Nephron (organoid): ENCODE results near the gene PGAM2.
A peak's percentile ranks its signal among the peaks of the same experiment; 100 is the strongest.

Experiments used
- H3K27ac Mint-ChIP-seq, 3 experiments: 2 replicates each; pipeline ENCODE4 v1.8.0; 2020; ENCODE audit warnings: mixed read lengths in 3 of 3, mild to moderate bottlenecking in 2 of 3, moderate library complexity in 1 of 3
- H3K27me3 Mint-ChIP-seq: 2 replicates; pipeline ENCODE4 v1.8.0; 2021; ENCODE audit warnings: low read depth, mild to moderate bottlenecking, moderate library complexity, mixed read lengths
- H3K36me3 Mint-ChIP-seq: 2 replicates; pipeline ENCODE4 v1.8.0; 2020; ENCODE audit warnings: low read depth, mixed read lengths
- H3K4me1 Mint-ChIP-seq: 2 replicates; pipeline ENCODE4 v1.8.0; 2020; ENCODE audit warnings: mixed read lengths
- H3K4me3 Mint-ChIP-seq, 3 experiments: 2 replicates each; pipeline ENCODE4 v1.8.0; 2020; ENCODE audit warnings: mild to moderate bottlenecking in 3 of 3, mixed read lengths in 3 of 3, moderate library complexity in 2 of 3
- H3K9me3 Mint-ChIP-seq: 2 replicates; pipeline ENCODE4 v1.8.0; 2020; ENCODE audit warnings: mixed read lengths
- CTCF ChIP-seq, 3 experiments: fragments of 200-600 bp; sonication (generic); IDR thresholded peaks; one replicate each; pipeline ENCODE4 v1.5.0; 2021; ENCODE audit warnings: antibody characterized with exemption in 3 of 3; ENCODE audit not compliant: unreplicated experiment in 3 of 3

Gene PGAM2

GRCh38 chr7:44111761-44112160 is 46.4 kb upstream of the PGAM2 start:
- Mint-ChIP-seq H3K4me3 (no peak overlapping the region), H3K4me1 (peaks cover 13% of the 10 kb centered on the region), H3K27ac (no peak overlapping the region), H3K36me3 (peaks cover 24% of the 10 kb centered on the region), H3K27me3 (no peaks in the 10 kb centered on the region), H3K9me3 (no peaks in the 10 kb centered on the region)
- TF ChIP-seq CTCF (IDR thresholded peaks at IDR 0.05; ENCODE audit: unreplicated experiment in 3 of 3) = no peak

GRCh38 chr7:44110719-44111635 is 45.6 kb upstream of the PGAM2 start:
- peaks cover 14% of the 10 kb centered on the region for H3K4me1 Mint-ChIP-seq
- H3K4me3 Mint-ChIP-seq = no peak overlapping the region
- no peaks in the 10 kb centered on the region for H3K27me3 Mint-ChIP-seq
- peaks cover 24% of the 10 kb centered on the region for H3K36me3 Mint-ChIP-seq
- TF ChIP-seq CTCF (IDR thresholded peaks at IDR 0.05; ENCODE audit: unreplicated experiment in 3 of 3) = no peak
- no peak overlapping the region for H3K27ac Mint-ChIP-seq
- no peaks in the 10 kb centered on the region for H3K9me3 Mint-ChIP-seq

- TF ChIP-seq CTCF (IDR thresholded peaks at IDR 0.05; ENCODE audit: unreplicated experiment in 3 of 3) = no peak
- H3K27ac Mint-ChIP-seq = no peak overlapping the region
- no peaks in the 10 kb centered on the region for H3K9me3 Mint-ChIP-seq
- H3K4me1 Mint-ChIP-seq = peaks cover 22% of the 10 kb centered on the region
- no peaks in the 10 kb centered on the region for H3K27me3 Mint-ChIP-seq
- no peak overlapping the region for H3K4me3 Mint-ChIP-seq
- H3K36me3 Mint-ChIP-seq = peaks cover 23% of the 10 kb centered on the region
These were observed 44.6 kb upstream of the PGAM2 start for GRCh38 chr7:44109991-44110390.

DNA sequence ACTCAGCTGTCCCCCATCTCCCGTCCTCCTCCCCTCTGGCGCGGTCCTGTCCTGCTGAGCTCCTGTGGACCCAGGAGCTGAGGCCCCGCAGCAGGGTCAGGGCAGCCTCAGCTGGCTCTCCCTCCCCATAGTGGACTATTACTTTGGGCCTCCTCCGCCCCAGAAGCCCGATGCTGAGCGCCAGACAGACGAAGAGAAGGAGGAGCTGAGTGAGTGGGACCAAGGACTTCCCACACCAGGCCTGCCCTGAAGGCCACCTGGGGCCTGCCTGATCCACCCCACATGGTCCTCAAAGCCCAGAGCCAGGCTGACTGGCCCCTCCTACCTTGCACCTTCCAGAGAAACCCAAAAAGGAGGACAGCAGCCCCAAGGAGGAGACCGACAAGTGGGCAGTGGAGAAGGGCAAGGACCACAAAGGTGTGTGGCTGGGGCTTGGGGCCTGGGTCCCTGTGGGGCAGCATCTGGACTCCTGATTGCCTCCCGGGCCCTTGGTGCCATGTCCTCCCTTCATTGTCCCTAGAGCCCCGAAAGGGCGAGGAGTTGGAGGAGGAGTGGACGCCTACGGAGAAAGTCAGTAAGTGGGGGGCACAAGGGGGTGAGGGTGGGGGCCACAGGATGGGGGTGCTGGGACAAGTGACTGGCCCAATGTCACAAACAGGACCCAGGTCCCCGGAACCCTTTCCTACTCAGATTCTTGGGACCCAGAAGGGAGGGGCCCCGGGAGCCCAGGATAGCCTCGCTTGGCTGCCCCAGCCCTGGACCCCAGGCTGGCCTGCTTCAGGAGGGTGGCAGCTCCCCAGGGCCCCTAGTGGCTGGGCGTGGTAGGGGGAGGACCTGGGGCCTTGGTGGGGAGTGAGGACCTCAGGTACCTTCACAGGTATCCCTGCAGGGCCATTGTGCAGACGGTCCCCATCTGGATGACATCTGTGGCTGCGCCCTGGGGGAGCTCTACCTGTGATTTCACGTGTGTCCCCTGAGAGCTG is 43.7 kb upstream of the PGAM2 start:
- Mint-ChIP-seq H3K4me1 (peaks cover 16% of the 10 kb centered on the region), H3K27ac (no peak overlapping the region), H3K36me3 (peaks cover 14% of the 10 kb centered on the region), H3K27me3 (no peaks in the 10 kb centered on the region), H3K4me3 (no peak overlapping the region), H3K9me3 (no peaks in the 10 kb centered on the region)
- TF ChIP-seq CTCF (IDR thresholded peaks at IDR 0.05; ENCODE audit: unreplicated experiment in 3 of 3) = no peak

GRCh38 chr7:44107961-44108767 is 42.8 kb upstream of the PGAM2 start:
- Mint-ChIP-seq H3K27ac (no peak overlapping the region), H3K4me3 (peak overlapping the region in 1 of 3 experiments; percentile 39), H3K9me3 (no peaks in the 10 kb centered on the region), H3K27me3 (no peaks in the 10 kb centered on the region), H3K4me1 (peaks cover 17% of the 10 kb centered on the region), H3K36me3 (peaks cover 8% of the 10 kb centered on the region)
- TF ChIP-seq CTCF (IDR thresholded peaks at IDR 0.05; ENCODE audit: unreplicated experiment in 3 of 3) = no peak
